Heart right ventricle (tissue), 16 donors: ENCODE results near the gene SATB2. TPM values are rescaled to one million over a fixed set of nuclear protein-coding genes. Genes with fewer than 3 reads are reported as not detected.
A peak's percentile ranks its signal among the peaks of the same experiment; 100 is the strongest.

Experiments
- ATAC-seq, 8 donors: fragments of 200-7000 bp; cut with Tn5 transposase; one replicate each; pipeline ENCODE4 v1.9.1; 2020; ENCODE audit warnings: mild to moderate bottlenecking in 8 of 8, moderate library complexity in 8 of 8, moderate number of reproducible peaks in 1 of 8
- DNase-seq, 2 donors: peaks; one replicate each; pipeline ENCODE4 v3.0.0-alpha.2; 2020
- H3K27ac ChIP-seq, 10 donors: fragments of 200-600 bp; sonication (generic) in 2 of 10; one replicate each; pipeline versions ENCODE4 v1.5.0 to v1.8.0; 2020 to 2022; ENCODE audit warnings: mild to moderate bottlenecking in 3 of 10
- H3K27me3 ChIP-seq, 7 donors: fragments of 200-600 bp; one replicate each; pipeline ENCODE4 v1.8.0; 2021 to 2022; ENCODE audit warnings: mild to moderate bottlenecking in 2 of 7
- H3K36me3 ChIP-seq, 9 donors: fragments of 200-600 bp; sonication (generic) in 1 of 9; one replicate each; pipeline versions ENCODE4 v1.5.0 to v1.8.0; 2020 to 2022; ENCODE audit warnings: mild to moderate bottlenecking in 2 of 9
- H3K4me1 ChIP-seq, 9 donors: fragments of 200-600 bp; sonication (generic) in 1 of 9; one replicate each; pipeline versions ENCODE4 v1.5.0 to v1.8.0; 2020 to 2022; ENCODE audit warnings: mild to moderate bottlenecking in 4 of 9
- H3K4me3 ChIP-seq, 10 donors: fragments of 200-600 bp; sonication (generic) in 2 of 10; one replicate each; pipeline versions ENCODE4 v1.5.0 to v1.8.0; 2020 to 2022; ENCODE audit warnings: mild to moderate bottlenecking in 7 of 10, moderate library complexity in 2 of 10
- H3K9me3 ChIP-seq, 11 donors: fragments of 200-600 bp in 10 of 11; sonication (generic) in 2 of 11; one replicate each; pipeline versions ENCODE4 v1.5.0 to v1.8.0; 2013 to 2022; ENCODE audit warnings: mild to moderate bottlenecking in 2 of 11, control low read depth in 1 of 11, moderate library complexity in 1 of 11
- CTCF ChIP-seq, 9 donors: fragments of 200-600 bp; sonication (generic) in 2 of 9; IDR thresholded peaks; one replicate each; pipeline versions ENCODE4 v1.5.0 to v1.8.0; 2021 to 2022; ENCODE audit warnings: antibody characterized with exemption in 9 of 9, mild to moderate bottlenecking in 5 of 9, moderate library complexity in 1 of 9
- WGBS, 2 donors: extraction: QIAGEN DNeasy Blood & Tissue Kit; methylation state at CpG; one replicate each; pipeline ENCODE4 v1.1.7; 2013; ENCODE audit warnings: inconsistent platforms in 1 of 2; 5-methylcytosine and 5-hydroxymethylcytosine counted together
- intact Hi-C, 10 donors: fragments of 100-400 bp; cut with DNase I; formaldehyde crosslinking; loops; one replicate each; pipeline versions ENCODE4 v1.11.1 to v1.14.2; 2022
- polyA plus RNA-seq, 2 donors: library from polyadenylated mRNA; stranded (reverse); fragments of 200-250 nt; gene quantifications; one replicate each; pipeline ENCODE4 v1.2.3, GENCODE V29; 2013
- total RNA-seq, 10 donors: library from RNA; stranded (reverse); fragmentation: NEBNext Ultra II Directional in 3 of 10; extraction: Animal tissue kit (Norgen Biotek cat#: 25700) in 3 of 10; gene quantifications; one replicate each; pipeline versions ENCODE4 v1.2.1 to v1.2.4, GENCODE V29; 2021 to 2023
- donor health status: Arrhythmogenic right ventricular cardiomyopathy.
- donor health status: ischemic (EF 13 %, LVEDD 7.1; RV severe dilation, severe dysfunction).
- donor health status: healthy with polysubstance abuse.
- donor health status: DM: no; HTN: yes; CAD: no.
- donor health status: DM: no; HTN: no; CAD: no.
- donor health status: ischemic (EF 25% LVEDD 6.9; RV normal size, moderate dysfunction).
- donor health status: ischemic (EF 25% LVEDD 5.7; RV mildly dilated, moderate dysfunction).
- donor health status: healthy.
- donor health status: DM: yes; HTN: yes; CAD: no.
- donor health status: Ischemic cardiomyopathy.
- donor health status: ischemic (EF 35%, LVEDD 5.7; RV mildly dilated, moderate dysfunction).
- donor health status: nonischemic (EF 11% LVEDD 7.7; RV severe dilation, severe dysfunction).
- donor health status: DM: yes; HTN: yes; CAD: no.
- donor health status: PGD.
- donor health status: ischemic (EF 29% LVEDD 5.4; RV normal size, mild dysfunction).
- donor health status: nonischemic (EF 23%, LVEDD 6.1; RV moderate dilation, normal function).

SATB2 gene
- total and polyA plus RNA-seq, 12 donors: 0.29 to 2.3 (median 0.70) TPM

DNA sequence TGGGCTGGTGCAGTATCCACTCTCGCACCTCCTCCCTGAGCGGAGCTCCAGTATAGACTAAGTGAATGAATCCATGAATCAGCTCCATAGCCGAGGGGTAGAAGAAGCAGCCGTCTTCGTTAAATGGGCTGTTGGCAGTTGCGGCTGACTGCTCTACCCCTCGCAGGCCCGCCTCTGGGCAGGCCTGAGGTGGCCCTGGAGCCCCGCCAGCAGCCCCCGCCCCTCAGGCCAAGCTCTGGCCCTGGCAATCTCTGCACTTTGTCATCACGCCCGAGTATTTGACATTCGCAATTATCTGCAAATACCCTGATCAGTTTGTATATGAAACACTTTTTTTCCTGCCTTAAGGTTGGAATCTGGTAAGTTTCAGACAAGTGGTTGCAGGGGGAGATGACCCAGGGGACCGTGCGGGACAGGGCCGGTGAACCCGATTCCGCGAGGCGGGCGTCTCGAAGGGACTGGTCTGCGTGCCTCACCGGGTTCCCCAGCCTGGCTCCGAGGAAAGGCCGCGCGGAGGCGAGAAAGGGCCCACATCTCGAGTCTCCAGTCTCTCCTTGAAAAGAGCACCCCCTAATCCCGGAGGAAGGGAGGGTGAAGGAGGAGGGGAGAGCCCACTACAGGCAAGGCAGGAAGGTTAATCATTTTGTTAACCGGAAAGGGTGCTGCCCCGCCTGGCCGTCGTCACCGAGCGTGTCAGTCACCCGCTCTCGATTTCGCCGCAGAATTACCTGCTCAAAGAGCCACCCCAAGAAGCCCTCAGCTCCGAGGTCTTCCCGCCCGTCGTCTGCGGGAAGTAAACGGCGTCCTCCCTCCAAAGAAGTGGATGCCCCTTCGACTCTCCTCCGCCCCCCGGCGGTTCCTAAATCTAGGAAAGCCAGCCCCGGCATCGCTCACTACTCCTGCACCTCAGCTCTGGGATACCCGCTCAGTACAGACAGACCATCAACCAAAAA is 11.1 kb upstream of the SATB2 start:
- WGBS, 2 donors: 4 to 7% methylated on average over 55 of the region's 55 CpGs
- peaks cover 5 to 41% (median 29%) of the 10 kb centered on the region in 9 donors for H3K4me1 ChIP-seq
- intact Hi-C loops: loop anchor here in 1 of 10 donors (10.0 kb wide), 1 partner anchor 1154 kb away; no protein-coding TSS in a partner anchor
- TF ChIP-seq CTCF (IDR thresholded peaks at IDR 0.05): no peak
- no peaks in the 10 kb centered on the region for H3K36me3 ChIP-seq
- peak overlapping the region in 1 of 10 donors; percentile 11 for H3K4me3 ChIP-seq
- H3K27ac ChIP-seq: no peak overlapping the region
- no peaks in the 10 kb centered on the region for H3K9me3 ChIP-seq
- peaks cover 67 to 100% (median 100%) of the 10 kb centered on the region in 7 donors for H3K27me3 ChIP-seq
- ATAC-seq: no peak
- DNase-seq: no peak

DNA sequence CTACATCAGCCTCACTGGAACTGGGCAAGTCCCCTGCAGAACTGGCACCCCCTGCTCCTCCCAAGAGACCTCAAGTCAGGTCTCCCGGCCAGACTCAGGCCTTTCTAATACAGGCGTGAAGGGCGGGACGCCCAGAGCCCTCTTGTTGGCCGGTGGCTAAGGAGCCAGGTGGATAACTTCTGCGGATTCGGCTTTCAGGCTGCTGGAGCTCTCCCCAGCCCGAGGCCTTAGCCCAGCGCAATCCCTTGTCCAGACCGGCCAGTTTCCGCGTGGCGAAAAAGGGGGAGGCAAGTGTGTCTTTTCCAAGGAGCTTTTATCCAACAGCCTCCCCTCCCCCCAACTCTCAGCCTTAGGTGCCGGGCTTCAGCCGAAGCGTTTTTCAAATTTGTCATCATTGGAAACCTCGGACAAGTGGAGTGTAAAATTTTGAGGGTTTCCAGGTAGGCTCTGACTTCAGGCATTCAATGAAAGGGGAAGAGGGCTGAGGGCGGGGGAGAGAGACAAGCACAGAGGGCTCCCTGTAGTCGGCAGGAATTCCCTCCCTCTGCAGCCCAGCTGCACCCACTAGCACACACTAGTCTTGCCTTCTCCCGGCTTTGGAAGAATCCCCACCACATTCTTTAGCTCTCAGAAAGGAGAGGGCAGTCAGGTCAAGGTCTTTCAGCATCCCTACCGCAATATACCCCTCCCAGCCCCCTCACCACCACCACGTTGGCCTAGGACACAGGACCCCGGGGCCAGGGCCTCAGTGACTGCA is 9.5 kb upstream of the SATB2 start:
- no peaks in the 10 kb centered on the region for H3K9me3 ChIP-seq
- no peak for TF ChIP-seq CTCF (IDR thresholded peaks at IDR 0.05)
- H3K27ac ChIP-seq: no peak overlapping the region
- H3K36me3 ChIP-seq: no peaks in the 10 kb centered on the region
- WGBS, 2 donors: 4 to 12% methylated on average over 23 of the region's 23 CpGs
- ATAC-seq (no peak), DNase-seq (no peak)
- H3K27me3 ChIP-seq: peaks cover 80 to 100% (median 100%) of the 10 kb centered on the region in 7 donors
- H3K4me1 ChIP-seq: peaks cover 16 to 57% (median 44%) of the 10 kb centered on the region in 9 donors
- H3K4me3 ChIP-seq: no peak overlapping the region
- intact Hi-C loops: loop anchor here in 1 of 10 donors (10.0 kb wide), 1 partner anchor 1152 kb away; no protein-coding TSS in a partner anchor

GRCh38 chr2:199466692-199467065 is 8.9 kb upstream of the SATB2 start:
- ATAC-seq: no peak
- TF ChIP-seq CTCF (IDR thresholded peaks at IDR 0.05): no peak
- Histone ChIP-seq H3K4me3 (no peak overlapping the region), H3K27me3 (peaks cover 80 to 100% (median 100%) of the 10 kb centered on the region in 7 donors), H3K4me1 (peaks cover 16 to 59% (median 49%) of the 10 kb centered on the region in 9 donors), H3K9me3 (no peaks in the 10 kb centered on the region), H3K36me3 (no peaks in the 10 kb centered on the region), H3K27ac (no peak overlapping the region)
- intact Hi-C loops: loop anchor here in 1 of 10 donors (10.0 kb wide), 1 partner anchor 1152 kb away; no protein-coding TSS in a partner anchor
- 8 to 17% methylated on average over 6 of the region's 6 CpGs for WGBS, 2 donors
- DNase-seq: no peak
